ENCODE data around the gene COL8A1. TPM values are rescaled to one million over a fixed set of nuclear protein-coding genes. Genes with fewer than 3 reads are reported as not detected.
"Not testable (repeated sequence)": the region's sequence is repeated elsewhere in the genome, so short reads cannot be mapped to it uniquely, and the experiment has no call there.

COL8A1 gene
- total RNA-seq, 1 experiment from 2014 or later, result 22.5 TPM

DNA sequence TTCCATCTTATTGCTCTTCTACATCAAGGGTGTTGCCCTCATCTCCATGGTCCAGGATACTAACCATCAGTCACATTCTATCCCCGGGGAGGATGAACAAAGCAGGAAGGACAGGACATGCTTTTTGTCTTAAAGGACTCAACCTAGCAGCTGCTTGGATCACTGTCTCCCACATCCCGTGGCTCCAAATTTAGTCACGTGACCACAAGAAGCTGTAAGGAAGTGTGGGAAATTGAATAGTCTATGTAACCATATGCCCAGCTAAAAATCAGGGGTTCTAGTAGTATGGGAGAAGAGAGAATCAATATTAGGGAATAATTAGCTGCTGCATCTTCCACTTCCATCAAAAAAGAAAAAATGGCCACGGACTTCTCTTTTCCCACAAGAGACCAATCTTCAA is 161.0 kb downstream of the COL8A1 start:
- no peak for DNase-seq (ENCODE audit: low read depth)

DNA sequence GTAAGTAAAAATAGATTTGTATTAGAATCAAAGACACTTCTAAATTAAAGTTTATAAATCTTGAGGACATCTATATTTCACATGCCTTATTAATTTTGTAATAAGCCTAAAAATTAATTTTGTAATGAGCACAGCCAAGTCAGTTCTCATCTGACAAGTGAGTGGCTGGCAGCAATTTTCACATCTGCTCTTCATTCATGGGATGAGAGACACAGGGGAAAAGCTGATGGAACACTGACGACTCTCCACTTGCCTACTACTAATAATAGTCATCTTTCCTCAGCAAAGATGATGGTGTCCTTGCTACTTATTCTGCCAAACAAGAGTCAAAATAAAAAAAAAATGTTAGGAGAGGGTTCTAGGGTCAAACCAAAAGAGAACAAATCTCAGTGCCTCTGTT is 164.9 kb downstream of the COL8A1 start:
- no peak for DNase-seq (ENCODE audit: low read depth)

GRCh38 chr3:99805160-99805559 is 166.8 kb downstream of the COL8A1 start:
- DNase-seq (ENCODE audit: low read depth), result no peak

- peak; percentile 75 for DNase-seq (ENCODE audit: low read depth)
These were observed 169.9 kb downstream of the COL8A1 start for GRCh38 chr3:99808163-99808794.

GRCh38 chr3:99809565-99809964 is 171.2 kb downstream of the COL8A1 start:
- DNase-seq (ENCODE audit: low read depth), result no peak

DNA sequence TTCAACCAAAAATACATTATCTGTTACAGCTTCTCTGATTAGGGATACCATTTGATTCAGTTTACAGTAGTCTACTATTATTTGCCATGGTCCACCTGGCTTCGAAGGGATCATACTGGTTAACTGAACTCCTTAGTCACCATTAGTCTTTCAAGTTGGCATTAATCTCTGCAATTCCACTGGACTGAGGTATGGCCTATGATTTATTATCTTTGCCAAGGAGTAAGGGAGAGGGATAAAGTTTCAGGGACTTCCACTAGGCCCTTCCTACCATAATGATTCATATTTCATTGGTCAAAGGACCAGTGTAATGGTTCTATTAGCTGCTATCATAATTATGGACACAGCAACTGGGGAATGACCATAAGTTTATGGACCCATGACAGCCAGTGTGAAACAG is 172.0 kb downstream of the COL8A1 start:
- no peak for DNase-seq (ENCODE audit: low read depth)

DNA sequence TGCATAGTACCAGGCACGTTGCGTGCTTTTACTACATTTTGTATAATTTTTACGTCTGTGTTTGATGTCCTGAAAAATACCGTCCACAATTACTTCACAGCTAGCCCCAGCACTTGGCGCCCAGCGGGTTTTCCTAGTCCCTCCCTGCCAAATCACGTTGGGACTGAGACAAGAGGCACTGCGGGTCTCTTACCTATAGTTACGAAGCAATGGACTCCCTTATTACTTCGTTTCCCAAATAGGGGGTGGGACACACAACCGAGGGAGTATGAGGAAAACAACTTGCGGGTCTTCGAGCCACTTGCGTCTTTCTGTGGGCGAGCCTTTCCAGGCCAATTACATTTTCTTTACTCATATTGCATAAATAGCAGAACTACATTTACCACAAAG is 178.6 kb downstream of the COL8A1 start:
- peak; percentile 37 for DNase-seq (ENCODE audit: low read depth)

- peak; percentile 92 for DNase-seq (ENCODE audit: low read depth)
These were observed 179.2 kb downstream of the COL8A1 start, which contains the start of gene CMSS1 for GRCh38 chr3:99817437-99818240. Gene CMSS1 (plus strand): TSS chr3:99817862.

- DNase-seq (ENCODE audit: low read depth), result no peak
These were observed 180.4 kb downstream of the COL8A1 start for GRCh38 chr3:99818818-99819217.

DNA sequence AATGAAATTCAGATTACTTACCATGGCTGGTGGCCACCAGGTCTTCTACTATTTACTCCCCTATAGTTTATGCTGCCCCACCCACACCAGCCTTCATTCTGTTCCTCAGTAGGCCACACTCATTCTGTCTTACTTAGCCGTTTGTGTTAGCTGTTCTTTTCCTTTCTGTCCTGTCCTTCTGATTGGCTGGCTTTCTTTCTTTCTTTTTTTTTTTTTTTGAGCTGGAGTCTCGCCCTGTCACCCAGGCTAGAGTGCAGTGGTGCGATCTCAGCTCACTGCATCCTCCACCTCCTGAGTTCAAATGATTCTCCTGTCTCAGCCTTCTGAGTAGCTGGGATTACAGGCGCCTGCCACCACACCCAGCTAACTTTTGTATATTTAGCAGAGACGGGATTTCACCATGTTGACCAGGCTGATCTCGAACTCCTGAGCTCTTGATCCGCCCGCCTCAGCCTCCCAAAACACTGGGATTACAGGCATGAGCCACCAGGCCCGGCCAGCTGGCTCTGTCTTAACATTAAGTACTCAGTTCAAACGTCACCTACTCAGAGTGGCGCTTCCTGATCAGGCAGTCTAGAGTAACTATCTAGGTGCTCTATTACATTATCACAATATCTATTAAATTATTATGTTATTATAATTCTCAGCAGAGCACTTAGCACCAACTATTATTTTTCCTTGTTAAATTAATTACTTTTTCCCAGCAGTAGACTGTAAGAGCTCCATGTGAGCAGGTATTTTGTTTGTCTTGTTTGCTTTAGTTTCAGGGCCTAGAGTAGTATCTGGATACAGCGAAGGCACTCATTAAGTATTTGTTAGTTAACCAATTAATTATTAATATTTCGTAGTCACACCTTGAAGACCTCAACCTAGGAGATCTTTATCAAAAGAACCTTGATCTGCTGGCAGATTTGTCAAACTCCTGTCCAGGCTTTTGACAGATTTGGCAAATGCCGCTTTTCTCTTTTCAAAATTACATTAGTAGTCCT is 185.6 kb downstream of the COL8A1 start:
- DNase-seq (ENCODE audit: low read depth), result no peak

DNA sequence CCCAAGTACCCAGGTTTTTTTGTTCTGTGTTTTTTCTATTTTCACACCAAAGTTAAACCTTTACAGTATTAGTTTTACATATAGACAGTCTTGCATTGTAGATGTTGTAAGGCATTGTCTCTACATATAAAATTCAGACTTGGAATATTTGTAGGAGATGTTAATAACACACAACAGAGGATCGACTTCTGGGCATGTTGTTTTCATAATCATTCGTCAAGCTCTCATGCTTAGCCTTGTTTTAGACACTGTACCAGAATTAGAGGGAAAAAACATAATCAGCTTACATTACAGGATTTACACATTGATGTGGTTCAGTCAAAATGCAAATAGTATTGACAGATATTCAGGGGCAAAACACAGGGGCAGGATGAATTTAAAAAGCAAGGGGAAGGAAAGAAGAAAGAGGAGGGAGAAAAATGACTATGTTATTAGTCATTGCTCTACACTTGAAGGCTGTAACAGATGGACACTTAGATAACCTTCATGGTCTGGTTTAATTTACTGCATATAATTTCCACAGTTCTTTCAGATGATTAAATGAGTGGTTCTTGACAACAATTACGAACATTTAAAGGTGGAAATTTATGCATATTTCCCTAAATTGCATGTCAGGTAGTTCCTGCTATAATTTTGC is 186.7 kb downstream of the COL8A1 start:
- DNase-seq (ENCODE audit: low read depth), result peak; percentile 74

DNA sequence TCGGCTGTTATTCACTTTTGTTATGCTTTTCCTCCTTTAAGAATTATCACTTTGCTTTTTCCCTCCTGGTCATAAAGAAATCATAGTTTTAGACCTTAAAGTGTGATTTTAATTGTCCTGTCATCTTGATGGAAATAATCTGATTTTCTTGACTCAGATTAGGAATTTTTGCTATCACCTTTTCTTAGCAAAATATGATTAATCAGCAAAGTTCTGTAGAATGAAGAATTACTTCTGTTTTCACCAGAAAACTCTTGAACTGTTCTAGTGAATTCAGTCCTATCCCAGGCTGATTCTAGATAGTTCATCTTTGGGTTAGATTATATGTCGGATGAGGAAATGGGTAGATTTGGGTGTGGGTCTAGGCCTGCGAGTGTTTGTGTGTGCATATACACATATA is 191.4 kb downstream of the COL8A1 start:
- DNase-seq (ENCODE audit: low read depth), result no peak

DNA sequence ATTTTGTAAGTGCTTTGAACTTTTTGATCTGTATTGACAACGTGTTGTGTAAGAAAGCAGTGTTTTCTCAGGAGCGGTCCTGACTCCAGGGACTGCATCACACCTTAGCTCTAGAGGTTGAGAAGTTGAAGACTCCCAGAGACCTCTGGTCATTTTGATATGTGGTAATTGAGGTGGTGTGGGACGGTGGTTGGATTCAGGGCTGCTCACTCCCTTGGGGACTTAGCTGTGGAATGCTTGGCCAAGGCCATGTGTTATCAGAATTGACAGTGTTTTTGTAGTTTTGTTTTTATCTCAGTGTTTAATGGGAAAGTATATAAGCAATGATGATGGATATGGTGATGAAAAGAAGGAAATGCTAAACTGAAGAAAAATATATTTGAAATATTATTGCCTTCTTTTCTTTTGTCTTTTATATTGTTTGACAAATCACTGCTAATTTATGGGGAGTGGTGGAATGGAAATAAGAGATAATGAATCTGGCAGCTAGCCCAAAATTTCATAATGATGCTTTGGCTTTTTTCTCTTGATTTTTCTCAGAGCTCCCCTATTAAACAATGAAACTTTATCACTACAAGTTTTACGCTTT is 195.3 kb downstream of the COL8A1 start:
- DNase-seq (ENCODE audit: low read depth), result no peak

DNA sequence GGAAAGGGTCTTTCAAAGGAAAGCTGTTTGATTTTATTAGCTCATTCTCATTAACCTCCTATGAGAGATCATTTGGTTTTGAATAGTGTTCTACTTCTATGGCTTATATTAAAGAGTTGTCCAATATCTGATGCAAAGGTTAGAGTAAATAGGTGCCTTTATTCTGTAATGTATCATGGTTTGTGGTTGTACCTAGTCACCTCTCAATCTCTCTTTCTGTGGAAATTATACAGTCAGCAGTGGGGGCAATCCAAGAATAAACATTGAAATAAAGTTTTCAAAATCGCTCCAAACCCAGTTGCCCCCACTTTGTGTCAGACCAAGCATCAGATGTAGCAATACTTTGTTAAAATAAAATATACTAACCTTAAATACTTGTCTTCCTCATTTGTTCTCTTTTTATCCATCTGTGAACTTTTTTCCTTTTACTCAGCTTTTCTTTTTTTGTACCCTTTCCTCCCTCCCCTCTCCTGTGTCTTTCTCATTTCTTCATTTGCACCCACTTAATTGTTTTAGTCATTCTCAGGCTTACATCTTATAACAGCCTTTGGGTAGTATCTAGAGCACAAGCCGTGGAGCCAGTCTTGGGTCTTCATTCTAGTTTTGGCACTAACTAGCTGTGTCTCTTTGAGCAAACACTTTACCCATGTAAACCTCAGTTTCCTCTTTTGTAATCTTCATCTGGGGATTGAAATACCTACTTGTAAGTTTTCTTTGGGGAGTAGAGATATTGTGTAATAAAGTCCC is 196.0 kb downstream of the COL8A1 start:
- no peak for DNase-seq (ENCODE audit: low read depth)

DNA sequence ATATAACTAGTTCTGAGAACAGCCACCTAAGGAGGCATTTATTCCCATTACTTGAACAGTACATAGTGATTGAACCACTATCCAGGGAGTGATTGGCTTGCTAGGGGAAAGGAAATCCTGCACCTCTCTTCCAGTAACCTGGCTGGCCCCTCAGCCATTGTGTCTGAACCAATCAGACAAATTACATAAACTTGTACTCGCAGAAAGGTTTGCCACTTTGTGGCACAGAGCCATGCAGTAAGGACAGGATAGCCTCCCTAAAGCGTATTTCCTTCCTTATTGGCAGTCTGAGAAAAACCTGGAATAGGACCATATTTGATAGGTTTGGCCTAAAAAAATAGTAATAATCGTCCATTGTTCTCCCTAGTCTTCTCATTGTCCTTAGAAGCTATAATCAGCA is 198.3 kb downstream of the COL8A1 start:
- DNase-seq (ENCODE audit: low read depth), result no peak

DNA sequence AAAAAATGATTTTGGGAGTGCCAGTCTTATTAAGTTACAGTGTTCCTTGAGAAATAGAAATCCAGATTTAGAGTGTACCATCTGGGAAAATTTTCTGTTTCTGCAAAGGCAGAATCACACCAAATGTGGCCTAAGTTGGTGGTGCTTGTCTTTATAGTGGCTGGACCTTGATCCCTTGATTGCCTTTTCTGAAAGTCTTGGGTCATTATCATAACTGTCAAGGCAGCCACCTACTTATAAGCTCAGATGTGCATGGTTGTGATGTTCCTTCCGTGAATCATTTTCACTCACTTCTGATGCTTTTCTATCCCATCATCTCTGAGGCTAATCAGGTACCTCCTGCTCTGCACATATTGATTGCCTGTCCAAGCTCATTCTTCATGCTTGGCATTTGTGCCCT is 199.3 kb downstream of the COL8A1 start:
- DNase-seq (ENCODE audit: low read depth), result no peak

DNA sequence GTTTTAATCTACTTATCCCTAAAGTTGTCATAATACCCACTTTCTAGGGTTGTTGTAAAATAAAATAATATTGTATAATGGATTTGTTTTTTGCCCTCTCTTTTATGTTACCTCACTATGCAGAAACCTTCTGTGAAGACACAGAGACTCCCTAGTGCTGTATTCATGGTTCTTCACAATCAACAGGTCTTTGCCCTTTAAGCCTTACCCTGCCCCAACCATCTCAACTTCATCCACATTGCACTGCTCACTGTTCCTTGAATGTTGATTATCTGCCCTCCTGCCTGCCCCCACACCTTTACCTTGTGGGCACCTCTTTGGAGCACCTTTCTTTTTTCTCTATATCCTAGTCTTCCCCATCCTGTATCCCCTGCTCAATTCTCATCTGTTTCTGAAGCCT is 200.4 kb downstream of the COL8A1 start:
- DNase-seq (ENCODE audit: low read depth), result no peak

DNA sequence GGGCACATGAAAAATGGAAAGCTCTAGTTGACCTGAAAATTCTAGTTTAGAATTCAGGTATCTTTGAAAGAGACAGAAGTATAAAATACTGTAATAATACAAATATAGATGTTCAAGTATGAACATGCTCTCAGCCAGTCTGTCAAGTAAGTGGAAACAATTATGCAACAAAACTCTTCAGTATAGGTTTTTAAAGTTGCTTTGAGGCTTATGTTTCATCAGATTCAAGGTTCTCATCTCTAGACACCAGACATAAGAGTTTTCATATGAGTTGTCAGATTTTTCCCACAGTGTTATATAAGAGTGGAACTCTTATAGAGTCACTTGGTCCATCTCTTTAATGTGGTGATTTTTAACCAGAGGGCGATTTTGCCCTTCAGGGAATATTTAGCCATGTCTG is 201.2 kb downstream of the COL8A1 start:
- no peak for DNase-seq (ENCODE audit: low read depth)

GRCh38 chr3:99841949-99842348 is 203.6 kb downstream of the COL8A1 start:
- not testable (repeated sequence) for DNase-seq (ENCODE audit: low read depth)

- DNase-seq (ENCODE audit: low read depth), result peak; percentile 66
These were observed 204.6 kb downstream of the COL8A1 start for GRCh38 chr3:99842826-99843589.

All from RPMI7951 (cell line).